ENCODE results near the gene PTGES. TPM values are rescaled to one million over a fixed set of nuclear protein-coding genes. Genes with fewer than 3 reads are reported as not detected.
A peak's percentile ranks its signal among the peaks of the same experiment; 100 is the strongest.

The PTGES gene
- total RNA-seq, 1 donor from 2014 or later: 2.1 TPM

DNA sequence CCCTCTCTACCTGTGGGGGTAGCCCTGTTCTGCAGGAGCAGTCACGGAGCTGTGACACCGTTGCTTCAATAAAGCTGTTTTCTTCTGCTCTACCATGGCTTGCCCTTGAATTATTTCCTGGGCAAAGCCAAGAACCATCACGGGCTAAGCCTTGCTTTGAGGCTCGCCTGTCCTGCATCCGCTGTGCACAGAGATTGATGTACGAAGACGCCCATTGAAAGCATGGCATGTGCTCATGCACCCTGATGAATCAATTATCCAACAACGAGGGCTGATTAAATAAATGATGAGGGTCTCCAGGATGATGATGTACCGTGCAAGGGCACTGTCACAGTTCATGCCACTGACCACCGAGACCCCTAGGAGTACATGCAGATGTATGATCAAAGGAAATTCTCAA, 20.7 kb downstream of the PTGES start:
- DNase-seq (no peak), ATAC-seq (no peak)
- Histone ChIP-seq H3K27me3 (peaks cover 29% of the 10 kb centered on the region), H3K4me3 (no peak overlapping the region), H3K27ac (no peak overlapping the region), H3K4me1 (no peaks in the 10 kb centered on the region), H3K36me3 (no peaks in the 10 kb centered on the region), H3K9me3 (no peaks in the 10 kb centered on the region)
- no peak for TF ChIP-seq CTCF (IDR thresholded peaks at IDR 0.05)
- intact Hi-C loops (cut with DNase I): loop anchor here (10.0 kb wide), 1 partner anchor 87 kb away; the partner anchor contains the start of gene ASB6

GRCh38 chr9:129731477-129732085, 21.3 kb downstream of the PTGES start:
- ATAC-seq: no peak
- TF ChIP-seq CTCF (IDR thresholded peaks at IDR 0.05): no peak
- Histone ChIP-seq H3K36me3 (no peaks in the 10 kb centered on the region), H3K27me3 (peaks cover 27% of the 10 kb centered on the region), H3K4me3 (no peak overlapping the region), H3K27ac (no peak overlapping the region), H3K4me1 (no peaks in the 10 kb centered on the region), H3K9me3 (no peaks in the 10 kb centered on the region)
- no peak for DNase-seq
- intact Hi-C loops (cut with DNase I): loop anchor here (10.0 kb wide), 1 partner anchor 87 kb away; the partner anchor contains the start of gene ASB6

DNA sequence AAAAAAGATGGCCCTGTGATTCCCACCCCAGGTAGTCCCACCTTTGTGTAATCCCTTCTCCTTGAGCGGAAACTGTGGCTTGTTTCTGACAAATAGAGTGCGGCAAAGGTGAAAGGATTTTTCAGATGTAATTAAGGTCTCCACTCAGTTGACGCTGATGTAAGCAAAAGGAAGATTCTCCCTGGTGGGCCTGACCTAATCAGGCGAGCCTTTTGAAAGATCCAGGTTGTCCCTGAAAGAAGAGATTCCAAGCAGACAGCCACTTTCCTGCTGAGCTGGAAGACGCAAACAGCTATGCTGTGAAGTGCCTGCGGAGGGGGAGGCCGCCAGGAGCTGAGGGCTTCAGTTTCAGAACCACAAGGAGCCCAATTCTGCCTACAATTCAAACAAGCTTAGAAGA, 24.1 kb downstream of the PTGES start:
- no peak overlapping the region for H3K4me3 ChIP-seq
- H3K27ac ChIP-seq: no peak overlapping the region
- H3K9me3 ChIP-seq: no peaks in the 10 kb centered on the region
- ATAC-seq (no peak), DNase-seq (no peak)
- TF ChIP-seq CTCF (IDR thresholded peaks at IDR 0.05): no peak
- H3K27me3 ChIP-seq: peaks cover 21% of the 10 kb centered on the region
- no peaks in the 10 kb centered on the region for H3K4me1 ChIP-seq
- H3K36me3 ChIP-seq: no peaks in the 10 kb centered on the region
- intact Hi-C loops (cut with DNase I): no loop called here

DNA sequence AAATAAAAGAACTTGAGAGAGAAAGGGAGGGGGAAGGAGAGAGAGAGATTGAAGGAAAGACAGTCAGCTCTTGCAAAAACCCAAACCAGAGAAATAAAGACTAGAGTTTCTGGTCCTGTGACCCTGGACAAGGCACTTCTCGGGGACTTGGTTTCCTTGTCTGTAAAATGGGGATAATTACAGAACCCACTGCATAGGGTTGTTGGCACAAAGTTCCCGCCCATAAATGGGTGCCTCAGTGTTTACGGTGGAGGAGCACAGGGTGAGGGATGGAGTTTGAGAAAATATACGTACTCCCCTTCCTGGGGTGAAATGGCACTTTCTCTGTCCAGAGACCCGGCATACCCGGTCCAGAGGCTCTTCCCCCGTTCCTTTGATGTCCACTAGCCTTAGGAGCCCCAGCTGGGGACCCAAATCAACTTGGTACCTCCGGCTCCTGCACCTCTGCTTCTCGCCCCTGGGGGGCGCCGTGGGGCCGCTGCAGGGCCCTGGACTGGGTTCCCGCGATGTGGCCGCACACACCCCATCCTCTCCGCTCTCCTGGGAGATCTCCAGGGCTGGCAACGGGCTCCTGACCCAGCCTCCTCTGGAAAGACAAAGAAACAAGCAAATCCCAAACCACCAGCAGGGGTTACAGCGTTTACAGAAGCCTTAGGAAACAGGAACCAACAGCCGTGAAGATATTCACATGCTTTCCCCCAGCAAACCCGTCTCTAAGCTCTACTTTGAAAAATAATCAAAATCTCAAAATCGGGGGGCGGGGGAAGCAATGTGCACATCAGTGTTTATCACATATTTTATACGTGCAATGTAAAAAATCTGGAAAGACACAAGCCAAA, 26.3 kb downstream of the PTGES start:
- Histone ChIP-seq H3K4me1 (no peaks in the 10 kb centered on the region), H3K27ac (no peak overlapping the region), H3K9me3 (no peaks in the 10 kb centered on the region), H3K36me3 (no peaks in the 10 kb centered on the region), H3K4me3 (no peak overlapping the region), H3K27me3 (peaks cover 15% of the 10 kb centered on the region)
- ATAC-seq (peak; percentile 92), DNase-seq (peak; percentile 77)
- intact Hi-C loops (cut with DNase I): no loop called here
- TF ChIP-seq CTCF (IDR thresholded peaks at IDR 0.05): peak; percentile 85

- TF ChIP-seq CTCF (IDR thresholded peaks at IDR 0.05): no peak
- intact Hi-C loops (cut with DNase I): no loop called here
- Histone ChIP-seq H3K9me3 (no peaks in the 10 kb centered on the region), H3K27me3 (peaks cover 8% of the 10 kb centered on the region), H3K4me3 (no peak overlapping the region), H3K36me3 (no peaks in the 10 kb centered on the region), H3K27ac (no peak overlapping the region), H3K4me1 (no peaks in the 10 kb centered on the region)
- ATAC-seq: no peak
- DNase-seq: no peak
These were observed 27.0 kb downstream of the PTGES start for GRCh38 chr9:129725795-129726251.
